PC-3 (cell line): ENCODE measurements around the gene FOXJ3. TPM values are rescaled to one million over a fixed set of nuclear protein-coding genes. Genes with fewer than 3 reads are reported as not detected.
A peak's percentile ranks its signal among the peaks of the same experiment; 100 is the strongest.

Experiments
- ATAC-seq: fragments of 200-7000 bp; cut with Tn5 transposase; 2 replicates; pipeline ENCODE4 v1.9.1; 2020; ENCODE audit warnings: mild to moderate bottlenecking, moderate library complexity
- BruUV-seq: library from RNA; stranded (reverse); fragments of 400-500 nt; replicated peaks from 2 replicates; lab custom pipeline; 2021; lab: Mats Ljungman, UMichigan
- CTCF ChIA-PET: fragments of 300-600 bp; sonication (Branson Sonifier 250); formaldehyde crosslinking; loops from one replicate; lab custom pipeline; 2022; ENCODE audit warnings: antibody characterized with exemption; lab: Charles Lee
- POLR2A ChIA-PET: fragments of 300-600 bp; sonication (Branson Sonifier 250); formaldehyde crosslinking; loops from one replicate; lab custom pipeline; 2022; ENCODE audit warnings: antibody characterized with exemption; ENCODE audit not compliant: unreplicated experiment; lab: Charles Lee
- DNase-seq: peaks from one replicate; pipeline ENCODE4 v3.0.0-alpha.2; 2015
- H2AFZ ChIP-seq: fragments of 300-600 bp; sonication (generic); 2 replicates; pipeline ENCODE4 v1.6.0; 2016; ENCODE audit warnings: antibody characterized with exemption, low read length
- H3F3A ChIP-seq: fragments of 300-600 bp; sonication (generic); one replicate; pipeline ENCODE4 v1.6.0; 2017; ENCODE audit warnings: antibody characterized with exemption, low read length, control low read depth, mild to moderate bottlenecking; ENCODE audit not compliant: unreplicated experiment
- H3K27ac ChIP-seq: fragments of 300-600 bp; sonication (generic); 2 replicates; pipeline ENCODE4 v1.5.1; 2016; ENCODE audit warnings: mild to moderate bottlenecking, low read length
- H3K27me3 ChIP-seq: fragments of 300-600 bp; sonication (generic); 2 replicates; pipeline ENCODE4 v1.6.1; 2016; ENCODE audit warnings: low read length, mixed read lengths
- H3K36me3 ChIP-seq: fragments of 300-600 bp; sonication (generic); 2 replicates; pipeline ENCODE4 v1.6.1; 2016; ENCODE audit warnings: low read depth, mixed run types, low read length, mixed read lengths
- H3K4me1 ChIP-seq: fragments of 300-600 bp; sonication (generic); 2 replicates; pipeline ENCODE4 v1.5.1; 2016; ENCODE audit warnings: low read length; ENCODE audit not compliant: insufficient read depth
- H3K4me2 ChIP-seq: fragments of 300-600 bp; sonication (generic); 2 replicates; pipeline ENCODE4 v1.6.0; 2016; ENCODE audit warnings: low read length
- H3K4me3 ChIP-seq: fragments of 300-600 bp; sonication (generic); 2 replicates; pipeline ENCODE4 v1.5.1; 2016; ENCODE audit warnings: mild to moderate bottlenecking, low read length, mixed read lengths
- H3K79me2 ChIP-seq: fragments of 300-600 bp; sonication (generic); 2 replicates; pipeline ENCODE4 v1.6.1; 2017; ENCODE audit warnings: low read length, mixed read lengths
- H3K9ac ChIP-seq: fragments of 300-600 bp; sonication (generic); 2 replicates; pipeline ENCODE4 v1.6.0; 2016; ENCODE audit warnings: mild to moderate bottlenecking, low read length
- H3K9me2 ChIP-seq: fragments of 300-600 bp; sonication (generic); replicated peaks from 2 replicates; pipeline ENCODE4 v1.6.1; 2016; ENCODE audit warnings: mixed run types, low read length, mixed read lengths
- H3K9me3 ChIP-seq: fragments of 300-600 bp; sonication (generic); 2 replicates; pipeline ENCODE4 v1.6.1; 2016; ENCODE audit warnings: low read length, mixed read lengths
- H4K20me1 ChIP-seq: fragments of 300-600 bp; sonication (generic); 2 replicates; pipeline ENCODE4 v1.6.1; 2016; ENCODE audit warnings: low read length, mixed read lengths
- EZH2 ChIP-seq: fragments of 300-600 bp; sonication (generic); IDR thresholded peaks from one replicate; pipeline ENCODE4 v1.6.1; 2017; ENCODE audit warnings: antibody characterized with exemption, mild to moderate bottlenecking, low read length; ENCODE audit not compliant: unreplicated experiment
- EZH2phosphoT487 ChIP-seq: fragments of 300-600 bp; sonication (generic); IDR thresholded peaks from 2 replicates; pipeline ENCODE4 v1.6.1; 2018; ENCODE audit warnings: mild to moderate bottlenecking, antibody characterized with exemption, low read length, borderline replicate concordance
- intact Hi-C: fragments of 100-400 bp; cut with micrococcal nuclease; formaldehyde crosslinking; loops from 2 replicates; pipeline ENCODE4 v1.9.0; 2023
- total RNA-seq: library from RNA; depleted of rRNA; stranded (reverse); fragments of >200 nt; gene quantifications from 2 replicates; pipeline ENCODE4 v1.2.3, GENCODE V29; 2014
- TF ChIP-seq, protein P1 (sequence below): fragments of 300-600 bp; sonication (generic); conservative IDR thresholded peaks from 2 replicates; pipeline ENCODE4 v1.5.1; 2017; ENCODE audit warnings: antibody characterized with exemption, low read depth, mild to moderate bottlenecking, low read length

Gene FOXJ3
- total RNA-seq, 1 experiment from 2014 or later: 23.4 TPM

DNA sequence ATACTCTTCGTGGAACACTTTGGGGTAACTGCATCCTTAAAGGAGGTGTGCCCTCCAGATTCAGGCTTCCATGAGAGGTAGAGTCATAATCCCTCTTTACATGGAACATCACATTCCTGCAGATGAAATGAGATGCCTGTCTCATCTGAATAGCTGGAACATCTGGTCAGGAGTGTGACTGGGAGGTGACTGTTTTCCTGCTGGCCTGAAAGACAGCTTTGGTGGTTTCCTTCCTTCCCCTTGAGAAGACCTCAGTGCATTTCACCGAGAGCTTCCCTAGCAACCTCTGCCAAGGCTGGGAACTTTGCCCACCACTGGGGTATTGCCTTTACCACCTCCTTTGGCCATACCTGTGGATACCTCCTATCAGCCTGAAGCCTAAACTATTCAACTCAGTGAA, 123.8 kb downstream of the FOXJ3 start:
- no peak for TF ChIP-seq EZH2phosphoT487
- no peak for TF ChIP-seq EZH2
- TF ChIP-seq, protein P1, sequence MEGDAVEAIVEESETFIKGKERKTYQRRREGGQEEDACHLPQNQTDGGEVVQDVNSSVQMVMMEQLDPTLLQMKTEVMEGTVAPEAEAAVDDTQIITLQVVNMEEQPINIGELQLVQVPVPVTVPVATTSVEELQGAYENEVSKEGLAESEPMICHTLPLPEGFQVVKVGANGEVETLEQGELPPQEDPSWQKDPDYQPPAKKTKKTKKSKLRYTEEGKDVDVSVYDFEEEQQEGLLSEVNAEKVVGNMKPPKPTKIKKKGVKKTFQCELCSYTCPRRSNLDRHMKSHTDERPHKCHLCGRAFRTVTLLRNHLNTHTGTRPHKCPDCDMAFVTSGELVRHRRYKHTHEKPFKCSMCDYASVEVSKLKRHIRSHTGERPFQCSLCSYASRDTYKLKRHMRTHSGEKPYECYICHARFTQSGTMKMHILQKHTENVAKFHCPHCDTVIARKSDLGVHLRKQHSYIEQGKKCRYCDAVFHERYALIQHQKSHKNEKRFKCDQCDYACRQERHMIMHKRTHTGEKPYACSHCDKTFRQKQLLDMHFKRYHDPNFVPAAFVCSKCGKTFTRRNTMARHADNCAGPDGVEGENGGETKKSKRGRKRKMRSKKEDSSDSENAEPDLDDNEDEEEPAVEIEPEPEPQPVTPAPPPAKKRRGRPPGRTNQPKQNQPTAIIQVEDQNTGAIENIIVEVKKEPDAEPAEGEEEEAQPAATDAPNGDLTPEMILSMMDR: no peak
- no peak overlapping the region for H3K9ac ChIP-seq
- no peak overlapping the region for H3K4me2 ChIP-seq
- no peak overlapping the region for H2AFZ ChIP-seq
- POLR2A ChIA-PET: no interaction called here
- peaks cover 91% of the 10 kb centered on the region for H3K79me2 ChIP-seq
- no peak overlapping the region for H3K4me3 ChIP-seq
- no peaks in the 10 kb centered on the region for H3K9me3 ChIP-seq
- BruUV-seq: no TSS peak
- H3K27ac ChIP-seq: peak overlapping the region; percentile 21; the same call in 1 of the 2 replicates
- no peaks in the 10 kb centered on the region for H3K27me3 ChIP-seq
- CTCF ChIA-PET: no interaction called here
- no peaks in the 10 kb centered on the region for H4K20me1 ChIP-seq
- H3F3A ChIP-seq: no peaks in the 10 kb centered on the region
- H3K36me3 ChIP-seq: 0 out of 2 replicates have a peak, but pooled peaks cover 2% of the 10 kb centered on the region
- H3K4me1 ChIP-seq: peaks cover 56% of the 10 kb centered on the region
- no peak for ATAC-seq
- peak; percentile 59 for DNase-seq
- intact Hi-C loops: no loop called here
- H3K9me2 ChIP-seq: no peaks in the 10 kb centered on the region

DNA sequence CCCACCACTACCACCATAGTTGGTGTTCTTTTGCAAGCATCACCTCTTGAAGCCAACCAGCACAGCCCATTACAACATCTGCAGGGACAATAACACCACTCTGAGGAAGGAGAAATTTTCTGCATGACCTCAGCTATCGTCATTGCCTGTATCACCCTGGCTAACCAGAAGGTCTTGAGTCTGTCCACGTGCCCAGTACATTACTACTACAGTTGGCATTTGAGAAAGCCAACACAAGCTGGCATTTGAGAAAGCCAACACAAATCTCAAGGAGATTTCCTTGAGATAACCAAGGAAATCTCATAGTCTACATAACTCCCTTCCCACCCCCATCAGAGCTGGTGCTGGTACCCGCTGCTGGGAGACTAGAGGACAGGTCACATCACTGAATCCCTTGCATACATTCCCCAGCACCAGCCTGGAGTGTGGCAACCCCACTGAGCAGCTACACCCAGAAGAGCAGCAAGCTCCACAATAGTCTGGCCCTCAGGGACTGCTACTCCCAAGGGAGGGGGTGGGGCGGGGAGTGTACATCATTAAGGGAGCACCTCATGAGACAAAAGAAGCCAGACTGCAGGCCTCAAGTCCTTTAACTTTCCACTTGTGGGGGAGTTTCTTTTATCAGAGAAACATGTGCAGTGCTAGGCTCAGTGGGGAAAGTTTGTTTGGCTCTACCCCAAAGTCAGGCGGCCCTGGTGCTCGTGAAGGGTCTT, 124.5 kb downstream of the FOXJ3 start:
- Histone ChIP-seq H4K20me1 (no peaks in the 10 kb centered on the region), H3K27ac (peak overlapping the region; percentile 6; the same call in 1 of the 2 replicates), H3K9me3 (no peaks in the 10 kb centered on the region), H3K79me2 (peaks cover 91% of the 10 kb centered on the region), H3K9ac (no peak overlapping the region), H2AFZ (no peak overlapping the region), H3K9me2 (no peaks in the 10 kb centered on the region), H3K4me1 (peaks cover 62% of the 10 kb centered on the region), H3K4me3 (no peak overlapping the region), H3K4me2 (no peak overlapping the region), H3K36me3 (peaks cover 4% of the 10 kb centered on the region; the same call in 1 of the 2 replicates), H3F3A (no peaks in the 10 kb centered on the region), H3K27me3 (no peaks in the 10 kb centered on the region)
- DNase-seq (peak; percentile 24), ATAC-seq (no peak)
- BruUV-seq: no TSS peak
- ChIA-PET POLR2A (no interaction called here), CTCF (no interaction called here)
- no peak for TF ChIP-seq EZH2
- TF ChIP-seq, protein P1: no peak
- TF ChIP-seq EZH2phosphoT487: no peak
- intact Hi-C loops: no loop called here
